Measurements from ENCODE around the gene FAN1. TPM values are rescaled to one million over a fixed set of nuclear protein-coding genes. Genes with fewer than 3 reads are reported as not detected.

The FAN1 gene
- total RNA-seq, 1 donor from 2014 or later, result 11.7 TPM

DNA sequence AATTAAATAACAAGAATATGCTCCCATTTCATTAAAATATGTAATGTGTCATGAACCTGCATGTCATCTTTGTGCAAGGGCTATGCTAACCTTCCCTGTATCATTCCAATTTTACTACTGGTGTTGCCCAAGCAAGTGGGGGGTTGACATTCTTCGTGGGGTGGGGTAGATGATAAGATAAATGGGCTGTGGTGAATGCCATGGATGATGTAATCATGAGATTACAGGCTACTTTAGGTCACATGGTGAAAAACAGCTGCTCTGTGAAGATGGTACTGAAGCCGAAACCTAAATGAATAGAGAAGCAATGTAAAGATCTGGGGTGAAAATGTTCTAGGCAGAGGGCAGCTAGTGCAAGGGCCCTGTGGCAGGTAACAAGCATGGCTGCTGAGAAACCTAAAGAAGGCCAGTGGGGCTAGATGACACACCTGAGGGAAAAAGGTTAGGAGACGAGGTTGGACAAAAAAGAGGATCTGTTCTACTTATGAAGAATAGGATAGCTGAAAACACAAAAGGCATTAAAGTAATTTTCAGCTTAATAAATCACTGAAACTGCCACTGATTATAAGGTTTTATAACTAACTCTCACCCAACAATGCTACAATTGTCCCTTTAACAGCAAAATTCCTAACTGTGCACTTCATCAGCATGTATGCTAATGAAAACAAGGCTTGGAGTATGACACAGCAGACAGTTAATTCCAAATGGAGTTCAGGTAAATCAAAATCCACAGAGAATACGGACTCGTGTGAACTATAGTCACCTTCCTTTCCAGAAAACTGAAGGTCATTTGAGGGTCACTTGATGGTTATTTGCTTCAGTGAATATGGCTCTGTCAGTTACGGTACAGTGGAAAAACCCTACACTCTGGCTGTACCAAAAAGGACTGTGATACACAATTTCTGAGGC is 52.8 kb downstream of the FAN1 start:
- DNase-seq (ENCODE audit: low read depth, low spot score), result no peak

DNA sequence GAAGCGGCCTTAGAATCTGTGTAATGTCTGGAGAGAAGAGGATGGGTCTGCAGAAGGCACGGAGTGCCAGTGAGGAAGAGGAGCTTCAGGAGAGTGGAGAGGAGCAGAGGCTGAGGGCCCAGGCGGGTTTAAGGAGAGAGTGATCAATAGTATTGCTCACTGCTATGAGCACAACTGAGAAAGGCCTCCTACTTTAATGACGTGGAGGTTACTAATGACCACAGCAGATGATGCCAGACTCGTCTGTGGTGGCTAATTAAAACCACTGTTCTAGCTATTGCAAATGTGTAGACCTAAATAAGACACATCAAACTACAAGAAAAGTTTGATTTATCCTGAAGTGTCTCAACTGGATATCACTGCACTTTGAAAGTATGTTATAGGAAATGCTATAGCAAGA is 54.5 kb downstream of the FAN1 start:
- DNase-seq (ENCODE audit: low read depth, low spot score), result no peak

DNA sequence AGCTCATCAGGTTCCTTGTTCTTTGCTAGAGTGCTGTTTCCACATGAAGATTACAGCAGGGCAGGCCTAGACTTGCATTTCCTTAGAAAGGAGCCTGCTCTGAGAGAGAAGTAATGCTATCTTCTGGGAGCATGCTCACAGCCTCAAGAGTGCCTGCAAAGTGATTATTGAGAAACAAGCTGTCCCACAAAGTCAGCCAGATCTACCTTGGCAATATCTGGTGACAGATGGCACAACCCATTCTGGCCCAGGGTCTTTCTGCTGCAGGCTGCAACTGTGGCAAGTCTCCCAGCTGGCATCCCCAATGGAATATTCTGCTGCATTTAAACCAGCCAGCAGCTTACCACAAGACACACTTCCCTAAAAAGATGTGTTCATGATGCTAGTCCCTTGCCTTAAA is 58.4 kb downstream of the FAN1 start:
- DNase-seq (ENCODE audit: low read depth, low spot score), result no peak

GRCh38 chr15:30962659-30963058 is 58.9 kb downstream of the FAN1 start:
- no peak for DNase-seq (ENCODE audit: low read depth, low spot score)

- DNase-seq (ENCODE audit: low read depth, low spot score), result no peak
These were observed 60.0 kb downstream of the FAN1 start for GRCh38 chr15:30963681-30964080.

- no peak for DNase-seq (ENCODE audit: low read depth, low spot score)
These were observed 66.0 kb downstream of the FAN1 start for GRCh38 chr15:30969724-30970123.

- no peak for DNase-seq (ENCODE audit: low read depth, low spot score)
These were observed 69.7 kb downstream of the FAN1 start for GRCh38 chr15:30973379-30973778.

DNA sequence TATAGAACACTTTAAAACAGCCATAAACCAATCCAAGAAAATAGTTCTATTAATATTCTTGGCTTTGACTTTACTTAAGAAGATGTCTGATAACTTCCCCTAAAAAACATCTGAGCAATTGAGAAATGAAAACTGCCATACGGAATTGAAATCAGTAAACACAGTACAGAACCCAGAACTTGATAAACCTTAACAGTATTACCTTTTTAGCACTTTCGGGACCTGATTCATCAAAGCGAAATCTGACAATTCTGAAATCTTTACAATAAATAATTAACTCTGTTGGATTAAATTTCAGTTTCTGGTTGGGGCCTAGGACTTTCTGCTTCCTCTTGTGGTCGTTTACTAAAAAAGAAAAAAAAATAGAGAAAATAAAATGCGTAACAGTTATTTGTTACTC is 70.4 kb downstream of the FAN1 start:
- DNase-seq (ENCODE audit: low read depth, low spot score), result no peak

DNA sequence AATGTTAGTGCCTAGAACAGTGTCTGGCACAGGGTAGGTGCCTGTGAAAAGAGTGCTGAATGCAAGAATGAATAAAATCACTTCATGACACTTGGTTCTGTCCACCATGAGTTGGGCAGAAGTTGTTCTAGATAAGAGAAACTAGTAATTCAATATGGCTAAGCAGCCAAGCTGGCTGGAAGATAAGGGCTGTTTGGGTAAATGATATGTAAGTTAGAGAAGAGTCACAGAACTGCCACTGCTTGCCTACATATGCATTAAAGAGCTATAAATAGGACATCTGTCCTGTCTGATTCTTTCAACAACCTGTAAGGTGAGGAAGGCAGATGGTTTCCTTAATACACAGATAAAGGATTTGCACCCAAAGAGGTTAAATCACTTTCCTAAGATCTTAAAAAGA is 74.6 kb downstream of the FAN1 start:
- no peak for DNase-seq (ENCODE audit: low read depth, low spot score)

DNA sequence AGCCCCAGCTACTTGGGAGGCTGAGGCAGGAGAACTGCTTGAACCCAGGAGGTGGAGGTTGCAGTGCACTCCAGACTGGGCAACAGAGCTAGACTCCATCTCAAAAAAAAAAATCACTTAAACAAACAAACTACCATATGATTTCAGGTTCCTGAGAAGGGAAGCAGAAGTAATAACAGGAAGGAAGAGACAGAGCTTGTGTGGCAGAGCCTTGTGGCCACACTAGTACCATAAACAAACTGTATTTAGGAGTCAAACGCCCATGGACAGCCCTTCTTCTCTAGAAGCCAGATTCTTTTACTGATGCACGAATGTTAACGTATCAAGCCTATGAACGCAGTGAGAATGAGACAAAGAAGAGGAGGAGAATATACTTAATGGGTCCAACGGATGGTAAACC is 75.7 kb downstream of the FAN1 start:
- DNase-seq (ENCODE audit: low read depth, low spot score), result no peak

- no peak for DNase-seq (ENCODE audit: low read depth, low spot score)
These were observed 80.4 kb downstream of the FAN1 start for GRCh38 chr15:30984118-30984517.

GRCh38 chr15:30984542-30984941 is 80.8 kb downstream of the FAN1 start:
- no peak for DNase-seq (ENCODE audit: low read depth, low spot score)

- DNase-seq (ENCODE audit: low read depth, low spot score), result no peak
These were observed 81.4 kb downstream of the FAN1 start for GRCh38 chr15:30985081-30985531.

DNA sequence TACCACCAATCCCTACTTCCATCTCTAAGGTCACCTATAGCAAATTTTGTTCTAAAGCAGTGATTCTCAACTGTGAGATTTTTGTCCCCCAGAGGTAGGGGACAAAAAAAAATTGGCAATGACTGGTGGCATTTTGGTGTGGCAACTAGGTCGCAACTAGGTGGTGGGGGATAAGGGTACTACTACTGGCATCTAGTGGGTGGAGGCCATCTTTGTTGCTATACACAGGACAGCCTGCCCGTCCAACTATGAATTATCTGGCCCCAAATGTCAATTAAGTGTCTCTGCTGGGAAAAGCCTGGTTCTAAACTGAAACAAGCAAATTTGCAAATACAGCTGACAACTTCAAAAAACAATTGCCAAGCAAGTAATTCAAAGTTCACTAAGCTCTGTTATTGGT is 86.3 kb downstream of the FAN1 start:
- DNase-seq (ENCODE audit: low read depth, low spot score), result no peak

- no peak for DNase-seq (ENCODE audit: low read depth, low spot score)
These were observed 86.9 kb downstream of the FAN1 start for GRCh38 chr15:30990446-30991254.

DNA sequence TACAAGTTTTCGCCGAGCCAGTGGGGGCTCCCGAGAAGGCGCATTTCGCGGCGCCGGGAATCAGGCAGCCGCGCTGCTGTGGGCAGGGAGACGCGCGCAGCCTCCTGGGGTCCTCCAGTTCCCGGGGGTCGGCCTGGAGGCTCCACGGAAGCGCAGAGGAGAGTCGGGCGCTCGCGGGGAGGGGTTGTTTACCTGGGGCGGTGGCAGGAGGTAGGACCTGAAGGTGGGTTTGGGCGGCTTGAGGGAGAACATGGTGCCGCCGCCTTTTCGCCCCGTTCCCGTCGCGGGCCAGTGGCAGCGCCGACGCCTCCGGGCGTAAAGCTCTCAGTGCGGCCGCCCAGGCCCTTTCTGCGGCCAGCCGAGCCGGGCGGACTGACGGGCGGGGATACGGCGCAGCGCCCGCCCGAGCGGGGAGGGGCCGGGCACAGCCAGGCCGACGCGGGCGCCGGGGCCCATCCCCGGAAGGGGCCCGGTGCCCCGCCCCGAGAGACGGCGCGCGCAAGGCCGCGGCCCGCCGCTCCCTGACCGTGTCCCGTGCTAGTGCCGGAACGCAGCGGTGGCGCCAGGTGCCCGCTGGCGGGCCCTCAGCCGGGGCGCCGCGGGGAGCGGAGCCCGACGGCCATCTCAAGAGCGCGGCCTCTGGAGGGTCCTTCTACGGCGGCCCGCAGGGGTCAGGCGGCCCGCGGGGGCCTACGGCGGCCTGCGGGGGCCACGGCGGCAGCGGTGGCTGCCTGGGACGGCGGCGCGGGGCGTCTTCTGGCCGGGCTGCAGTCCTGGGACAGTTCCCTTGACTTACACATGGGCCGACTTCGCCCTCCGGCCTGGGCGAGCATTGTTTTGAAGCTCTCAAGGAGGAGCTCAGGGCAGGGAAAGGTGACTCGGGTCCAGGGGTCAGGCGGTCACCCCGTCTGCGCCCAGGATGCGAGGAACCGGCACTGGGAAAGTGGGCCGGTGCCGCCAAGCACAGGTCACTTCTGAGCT is 87.8 kb downstream of the FAN1 start, which contains the start of gene MTMR10:
Gene MTMR10, minus strand, starts transcription at position 374 of the 981 bp plus-strand sequence. Its CDS starts 122 bp downstream, at position 252.
- DNase-seq (ENCODE audit: low read depth, low spot score), result peak; percentile 41

DNA sequence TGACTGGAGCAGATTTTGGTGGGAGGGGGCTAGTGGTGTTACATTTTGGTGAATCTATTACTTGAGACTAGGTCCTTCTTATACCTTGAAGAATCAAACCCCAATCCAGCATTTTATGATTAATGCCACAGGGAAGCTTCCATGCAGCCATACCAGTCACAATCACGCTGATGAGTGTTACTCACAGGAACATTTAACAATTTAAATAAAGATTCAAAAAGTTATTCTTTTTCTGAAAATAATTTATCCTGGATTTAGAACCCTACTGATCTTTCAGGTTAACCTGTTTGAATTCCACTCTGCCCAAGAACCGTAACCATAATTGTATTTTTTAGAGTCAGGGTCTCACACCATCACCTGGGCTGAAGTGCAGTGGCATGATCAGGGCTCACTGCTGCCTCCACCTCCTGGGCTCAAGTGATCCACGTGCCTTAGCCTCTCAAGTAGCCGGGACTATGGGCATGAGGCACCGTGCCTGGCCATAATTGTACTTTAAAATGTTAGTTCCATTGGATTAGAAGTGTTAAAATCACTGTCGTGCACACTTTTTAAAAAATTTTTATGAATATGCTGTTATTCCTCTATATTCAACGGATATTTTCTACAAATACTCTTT is 88.6 kb downstream of the FAN1 start:
- no peak for DNase-seq (ENCODE audit: low read depth, low spot score)

All from pulmonary artery endothelial cell (primary cell).